Measurements from ENCODE around the gene SNURF.
"Not testable (repeated sequence)": the region's sequence is repeated elsewhere in the genome, so short reads cannot be mapped to it uniquely, and the experiment has no call there.

The SNURF gene

GRCh38 chr15:24954783-24955530, at the start of gene SNURF, which contains the start of gene SNRPN:
SNURF (plus strand) TSS chr15:24954987; CDS start chr15:24955049, 62 bp downstream.
SNRPN (plus strand) TSS chr15:24954987; CDS start chr15:24974454, 19,467 bp downstream.
- DNase-seq: peak; percentile 67

- DNase-seq: no peak
Measured at GRCh38 chr15:24916305-24917009, 38.3 kb upstream of the SNURF start.

- no peak for DNase-seq
Measured at GRCh38 chr15:24917431-24917830, 37.4 kb upstream of the SNURF start.

- DNase-seq: no peak
Measured at GRCh38 chr15:24919446-24919845, 35.3 kb upstream of the SNURF start.

- not testable (repeated sequence) for DNase-seq
Measured at GRCh38 chr15:24922781-24923180, 32.0 kb upstream of the SNURF start.

- DNase-seq: no peak
Measured at GRCh38 chr15:24924153-24924552, 30.6 kb upstream of the SNURF start.

DNA sequence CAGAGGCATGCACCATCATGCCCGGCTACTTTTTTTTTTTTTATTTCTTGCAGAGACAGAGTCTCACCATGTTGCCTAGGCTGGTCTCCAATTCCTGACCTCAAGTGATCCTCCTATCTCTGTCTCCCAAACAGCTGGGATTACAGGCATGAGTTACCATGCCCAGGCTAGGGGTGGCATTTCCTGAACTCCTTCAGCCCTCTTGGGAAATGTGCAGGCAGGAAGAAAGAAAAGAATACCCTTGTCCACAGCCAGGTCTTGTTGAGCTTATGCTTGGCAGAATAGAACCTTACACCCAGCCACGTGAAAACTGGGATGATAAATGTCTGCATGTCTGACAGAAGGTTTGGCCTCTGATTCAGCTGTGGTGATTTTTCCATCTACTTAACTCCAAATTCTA, 30.2 kb upstream of the SNURF start:
- no peak for DNase-seq

DNA sequence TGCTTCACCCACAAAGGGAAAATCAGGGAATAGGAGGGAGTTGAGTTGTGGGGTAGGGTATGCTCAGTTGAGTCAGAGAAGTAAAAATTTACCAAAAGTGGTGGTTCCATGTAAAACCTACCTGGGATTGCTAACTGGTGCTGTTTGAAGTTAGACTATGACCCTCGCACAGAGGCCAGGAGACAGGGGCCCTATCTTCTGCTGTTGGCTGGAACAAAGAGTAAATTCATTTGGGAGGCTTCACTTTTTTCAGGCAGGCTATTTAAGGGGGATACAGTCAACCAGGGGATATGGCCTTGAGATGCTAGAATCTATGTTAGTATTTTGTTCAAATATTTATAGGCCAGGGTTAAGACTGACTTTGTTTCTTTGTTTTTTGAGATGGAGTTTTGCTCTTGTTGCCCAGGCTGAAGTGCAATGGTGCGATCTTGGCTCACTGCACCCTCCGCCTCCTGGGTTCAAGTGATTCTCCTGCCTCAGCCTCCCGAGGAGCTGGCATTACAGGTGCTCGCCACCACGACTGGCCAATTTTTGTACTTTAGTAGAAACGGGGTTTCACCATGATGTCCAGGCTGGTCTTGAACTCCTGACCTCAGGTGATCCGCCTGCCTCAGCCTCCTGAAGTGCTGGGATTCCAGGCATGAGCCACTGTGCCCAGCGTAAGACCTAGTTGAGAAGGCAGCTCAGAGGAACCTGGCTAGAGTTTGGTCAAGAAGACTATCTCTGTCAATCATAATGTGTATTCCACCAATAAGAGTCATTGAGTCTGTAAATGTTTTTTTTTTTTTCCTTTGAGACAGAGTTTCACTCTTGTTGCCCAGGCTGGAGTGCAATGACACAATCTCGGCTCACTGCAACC, 22.7 kb upstream of the SNURF start:
- not testable (repeated sequence) for DNase-seq

GRCh38 chr15:24933716-24934115, 21.1 kb upstream of the SNURF start:
- DNase-seq: no peak

DNA sequence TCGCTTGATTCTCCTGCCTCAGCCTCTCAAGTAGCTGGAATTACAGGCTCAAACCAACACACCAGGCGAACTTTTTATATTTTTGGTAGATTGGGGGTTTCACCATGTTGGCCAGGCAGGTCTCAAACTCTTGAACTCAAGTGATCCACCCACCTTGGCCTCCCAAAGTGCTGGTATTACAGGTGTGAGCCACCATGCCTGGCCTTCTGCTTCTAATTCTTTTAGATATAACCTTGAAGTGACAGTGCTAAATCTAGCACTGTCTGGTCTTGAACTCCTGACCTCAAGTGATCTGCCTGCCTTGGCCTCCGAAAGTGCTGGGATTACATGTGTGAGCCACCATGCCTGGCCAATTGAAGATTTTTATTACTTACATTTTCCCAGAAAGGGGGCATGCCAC, 16.6 kb upstream of the SNURF start:
- DNase-seq: not testable (repeated sequence)

DNA sequence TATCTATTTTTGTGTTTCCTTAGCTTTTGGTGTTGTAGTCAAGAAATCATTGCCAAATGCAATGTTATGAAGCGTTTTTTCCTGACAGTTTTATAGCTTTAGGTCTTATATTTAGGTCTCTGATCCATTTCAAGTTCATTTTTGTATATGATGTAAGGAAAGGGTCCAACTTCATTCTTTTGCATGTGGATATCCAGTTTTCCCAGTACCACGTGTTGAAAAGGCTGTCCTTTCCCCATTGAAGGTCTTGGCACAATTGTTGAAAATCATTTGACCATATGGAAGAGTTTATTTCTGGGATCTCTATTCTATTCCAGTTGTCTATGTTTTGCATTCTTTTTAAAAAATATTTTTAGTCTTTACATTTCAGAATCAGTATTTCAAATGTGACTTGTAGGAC, 14.6 kb upstream of the SNURF start:
- DNase-seq: no peak

- DNase-seq: no peak
Measured at GRCh38 chr15:24943361-24943760, 11.4 kb upstream of the SNURF start.

- DNase-seq: no peak
Measured at GRCh38 chr15:24944954-24945353, 9.8 kb upstream of the SNURF start.

DNA sequence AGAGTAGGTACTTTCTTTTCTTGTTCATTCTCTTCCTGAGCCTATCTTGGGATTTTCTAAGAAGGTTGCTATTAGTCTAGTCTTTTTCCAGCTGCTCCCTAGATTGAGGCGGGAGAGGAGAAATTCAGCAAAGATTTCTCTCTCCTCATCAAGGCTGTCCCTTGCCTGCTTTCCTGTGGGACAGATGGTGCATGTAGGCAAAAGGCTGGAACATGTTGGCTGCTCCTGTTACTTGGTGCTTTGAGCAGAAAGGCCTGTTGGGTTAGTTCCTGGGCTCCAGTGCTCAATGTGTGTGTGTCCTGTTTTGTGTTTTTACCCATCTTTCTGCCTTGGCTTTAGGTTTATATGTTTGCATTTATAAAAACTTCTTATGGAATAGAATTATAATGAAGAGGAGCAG, 9.1 kb upstream of the SNURF start:
- no peak for DNase-seq

DNA sequence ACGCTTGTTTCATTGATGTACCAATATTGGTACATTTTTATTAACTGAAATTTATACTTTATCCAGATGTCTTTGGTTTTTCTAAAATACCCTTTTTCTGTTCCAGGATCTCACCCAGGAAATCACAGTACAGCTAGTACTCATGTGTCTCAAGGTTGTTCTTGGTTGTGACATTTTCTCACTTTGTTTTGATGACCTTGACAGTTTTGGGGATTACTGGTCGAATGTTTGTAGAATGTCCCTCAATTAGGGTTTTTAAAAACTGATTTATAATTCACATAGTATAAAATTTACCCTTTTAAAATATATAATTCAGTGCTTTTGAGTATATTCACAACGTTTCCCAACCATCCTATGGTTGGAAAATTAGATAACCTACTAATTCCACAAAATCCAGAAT, 6.3 kb upstream of the SNURF start:
- no peak for DNase-seq

- DNase-seq: peak; percentile 4
Measured at GRCh38 chr15:24955531-24955921, 739 bp downstream of the SNURF start.

DNA sequence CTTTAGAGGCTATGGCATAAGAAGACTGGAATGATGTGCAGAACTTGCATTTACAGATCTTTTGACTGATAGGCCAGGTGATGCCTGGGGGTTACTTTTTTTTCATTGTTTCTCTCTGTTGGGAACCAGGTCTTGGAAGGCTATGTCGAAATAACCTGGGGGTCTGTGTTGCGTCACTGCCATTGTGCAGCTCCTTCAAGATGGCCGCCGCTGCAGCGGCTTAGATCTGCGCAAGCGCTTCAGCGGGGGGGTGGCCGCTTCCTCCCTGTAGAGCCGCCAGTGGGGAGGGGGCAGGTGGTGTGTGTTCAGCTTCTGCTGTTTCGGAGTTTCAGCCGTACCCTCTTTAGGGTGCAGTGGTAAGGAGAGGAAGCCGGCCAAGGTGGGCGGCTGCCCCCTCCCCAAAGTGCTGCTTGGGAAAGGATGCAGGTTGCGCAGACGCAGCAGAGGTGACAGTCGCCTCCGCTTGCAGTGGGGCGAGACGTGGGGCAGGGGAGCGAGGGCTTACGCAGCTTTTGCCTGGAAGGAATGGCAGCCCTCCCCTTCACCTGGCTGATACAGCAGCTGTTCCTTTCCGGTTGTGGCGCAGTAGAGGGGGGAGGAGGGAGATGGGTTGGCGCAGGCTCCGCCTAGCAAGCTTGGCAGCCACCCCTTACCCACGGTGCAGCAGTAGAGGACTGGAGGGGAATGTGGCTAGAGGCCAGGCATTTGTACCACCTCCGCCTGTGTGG, 1.5 kb downstream of the SNURF start:
- DNase-seq: peak; percentile 71

DNA sequence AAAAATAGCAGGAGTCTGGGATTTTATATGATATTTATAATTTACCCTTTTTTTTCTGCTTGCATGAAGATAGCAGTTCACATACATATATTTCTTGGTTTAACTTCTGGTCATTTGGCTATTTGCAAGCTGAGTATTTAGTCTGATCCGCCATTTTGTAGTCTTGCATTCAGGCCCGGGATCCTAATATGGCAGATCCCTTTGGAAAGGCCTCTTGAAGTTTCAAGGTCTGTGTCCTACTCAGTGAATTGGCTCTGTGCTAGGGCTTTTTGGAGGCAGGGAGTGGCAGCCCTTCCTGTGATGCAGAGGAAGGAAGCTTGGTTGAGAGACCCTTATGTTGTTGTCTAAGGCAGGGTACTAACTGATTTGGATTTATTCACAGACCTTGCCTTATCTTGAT, 2.9 kb downstream of the SNURF start:
- DNase-seq: no peak

DNA sequence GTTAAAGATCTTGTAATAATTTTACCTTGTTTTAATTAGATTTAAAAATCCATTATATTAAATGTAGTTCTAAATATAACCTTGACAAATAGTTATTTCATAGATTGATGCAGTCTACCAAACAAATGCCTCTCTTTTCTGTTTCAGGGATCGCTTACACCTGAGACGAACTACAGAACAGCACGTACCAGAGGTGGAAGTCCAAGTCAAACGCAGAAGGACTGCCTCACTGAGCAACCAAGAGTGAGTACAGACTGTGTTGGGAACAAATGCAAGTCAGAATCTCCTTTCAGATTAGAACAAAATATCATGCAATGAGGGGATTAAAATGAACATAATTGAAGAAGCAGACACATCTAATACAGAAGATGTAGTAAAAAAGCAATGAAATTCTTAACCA, 7.2 kb downstream of the SNURF start:
- no peak for DNase-seq

DNA sequence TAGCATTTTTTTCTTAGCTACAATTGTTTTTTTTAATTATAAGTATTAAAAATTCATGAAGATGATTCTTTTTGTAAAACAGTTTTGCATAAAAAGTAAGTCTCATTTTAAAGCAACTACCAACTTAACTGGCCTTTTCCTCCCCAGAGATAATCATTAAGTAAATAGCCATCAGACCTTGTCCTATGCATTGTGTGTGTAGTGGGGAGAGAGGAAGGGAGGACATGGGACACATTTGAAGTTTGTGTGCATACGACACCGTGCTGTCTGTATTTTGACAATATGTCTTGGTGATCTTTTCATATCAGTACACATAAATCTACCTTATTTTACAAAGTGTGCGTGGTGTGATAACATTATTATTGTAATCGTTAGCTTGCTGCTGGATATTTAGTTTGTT, 8.1 kb downstream of the SNURF start:
- no peak for DNase-seq

DNA sequence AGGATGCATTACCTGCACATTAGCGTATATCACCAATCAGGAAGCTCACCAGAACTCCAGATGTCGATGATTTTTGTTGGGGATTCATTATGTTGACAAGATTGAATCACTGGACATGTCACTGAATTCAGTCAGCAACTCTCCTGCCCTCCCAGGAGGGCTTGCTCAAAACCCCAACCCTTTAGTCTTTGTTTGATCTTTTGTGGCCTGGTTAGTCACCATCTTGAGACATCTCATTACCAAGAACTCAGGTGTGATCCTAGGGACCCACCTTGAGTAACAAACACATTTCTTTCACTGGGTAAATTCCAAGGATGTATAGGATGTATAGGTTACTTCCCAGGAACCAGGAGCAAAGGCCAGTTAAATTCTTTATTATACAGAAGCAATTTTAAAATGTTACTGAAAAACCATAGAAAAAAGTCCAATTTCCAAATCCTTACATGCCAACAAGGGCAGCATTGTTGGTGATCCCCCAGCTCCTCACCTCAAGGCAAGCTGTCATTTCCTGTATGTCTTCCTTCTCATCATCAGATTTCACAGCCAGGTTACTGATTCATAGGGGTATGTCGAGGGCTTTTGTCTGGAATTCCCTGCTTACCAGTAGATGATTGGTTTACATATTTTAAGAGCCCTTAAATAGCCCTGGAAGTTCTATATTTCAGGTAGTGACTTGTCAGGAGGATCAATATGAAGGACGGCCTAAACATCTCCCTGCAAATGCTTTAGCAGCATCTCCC, 11.7 kb downstream of the SNURF start:
- DNase-seq: no peak

DNA sequence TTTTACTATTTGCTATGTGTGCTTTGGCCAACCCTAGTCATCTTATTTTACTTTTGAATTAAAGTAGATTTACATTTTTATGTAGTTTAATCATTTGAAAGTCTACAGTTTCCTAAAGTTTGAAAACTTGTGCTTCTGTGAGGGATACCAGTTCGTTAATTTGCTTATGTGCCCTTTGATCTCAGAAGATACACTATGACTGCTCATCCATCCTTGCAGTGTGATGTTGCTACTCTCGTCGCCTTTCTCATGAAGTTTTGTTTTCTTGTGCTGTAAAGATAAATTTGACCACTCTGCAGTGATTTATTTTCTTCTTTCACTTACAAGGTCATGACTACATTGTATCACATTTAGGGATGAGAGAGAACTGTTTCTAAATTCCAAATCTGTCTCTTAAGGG, 16.3 kb downstream of the SNURF start:
- DNase-seq: no peak

Measured in stimulated activated CD4-positive, alpha-beta T cell treated with anti-CD3 and anti-CD28 coated beads, Interleukin-1b, Interleukin-23, amount 100 ng/mL, for 48 hours (primary cell).